IMR-90 (cell line): Measurements from ENCODE around the gene EMC8. TPM values are rescaled to one million over a fixed set of nuclear protein-coding genes. Genes with fewer than 3 reads are reported as not detected.
A peak's percentile ranks its signal among the peaks of the same experiment; 100 is the strongest.

Source experiments
- ATAC-seq: fragments of 200-7000 bp; cut with Tn5 transposase; 2 replicates; pipeline ENCODE4 v1.9.1; 2020; ENCODE audit warnings: low read depth, mild to moderate bottlenecking, moderate library complexity
- BruUV-seq: library from RNA; stranded (reverse); fragments of 400-500 nt; replicated peaks from 2 replicates; lab custom pipeline; 2021; lab: Mats Ljungman, UMichigan
- CTCF ChIA-PET: fragments of 300-600 bp; formaldehyde crosslinking; extraction: SDS; loops from one replicate; lab custom pipeline; 2021; ENCODE audit warnings: antibody characterized with exemption; lab: Yijun Ruan, JAX
- POLR2A ChIA-PET: fragments of 300-600 bp; sonication (Branson Sonifier 250); formaldehyde crosslinking; loops from one replicate; lab custom pipeline; 2022; ENCODE audit warnings: antibody characterized with exemption; ENCODE audit not compliant: unreplicated experiment; lab: Charles Lee
- DNase-seq: peaks from one replicate; pipeline ENCODE4 v3.0.0; 2013
- H2AFZ ChIP-seq: replicated peaks from 2 replicates; pipeline ENCODE3; 2013; ENCODE audit warnings: low read length, mild to moderate bottlenecking; ENCODE audit not compliant: poor library complexity
- H2AK5ac ChIP-seq: 2 replicates; pipeline ENCODE4 v1.6.1; 2013; ENCODE audit warnings: low read depth, low read length, inconsistent platforms
- H2AK9ac ChIP-seq: replicated peaks from 2 replicates; pipeline ENCODE3; 2013; ENCODE audit warnings: mild to moderate bottlenecking, low read depth, low read length, moderate library complexity; ENCODE audit not compliant: poor library complexity
- H2BK120ac ChIP-seq: 2 replicates; pipeline ENCODE4 v1.6.1; 2013; ENCODE audit warnings: low read depth, low read length, inconsistent platforms
- H2BK15ac ChIP-seq: 3 replicates; pipeline ENCODE4 v1.6.1; 2013; ENCODE audit warnings: low read depth, low read length, inconsistent platforms
- H2BK20ac ChIP-seq: 2 replicates; pipeline ENCODE4 v1.6.1; 2013; ENCODE audit warnings: low read depth, mild to moderate bottlenecking, inconsistent platforms, low read length, moderate library complexity
- H2BK5ac ChIP-seq: 2 replicates; pipeline ENCODE4 v1.6.1; 2013; ENCODE audit warnings: mild to moderate bottlenecking, low read depth, low read length, inconsistent platforms; ENCODE audit not compliant: poor library complexity, severe bottlenecking
- H3K14ac ChIP-seq: replicated peaks from 2 replicates; pipeline ENCODE4 v1.6.1; 2013; ENCODE audit warnings: low read depth, low read length, inconsistent platforms
- H3K18ac ChIP-seq: 2 replicates; pipeline ENCODE4 v1.6.1; 2013; ENCODE audit warnings: low read depth, low read length, control low read depth
- H3K23ac ChIP-seq: 2 replicates; pipeline ENCODE4 v1.6.1; 2013; ENCODE audit warnings: low read depth, low read length, inconsistent platforms
- H3K27ac ChIP-seq: 2 replicates; pipeline ENCODE4 v1.5.1; 2013; ENCODE audit warnings: mild to moderate bottlenecking, control low read depth, low read length; ENCODE audit not compliant: insufficient read depth
- H3K27me3 ChIP-seq: 2 replicates; pipeline ENCODE4 v1.6.1; 2013; ENCODE audit warnings: low read length; ENCODE audit not compliant: control insufficient read depth, insufficient read depth
- H3K36me3 ChIP-seq: 2 replicates; pipeline ENCODE4 v1.6.1; 2013; ENCODE audit warnings: low read length, mixed read lengths; ENCODE audit not compliant: control insufficient read depth, insufficient read depth
- H3K4ac ChIP-seq: 2 replicates; pipeline ENCODE4 v1.6.1; 2013; ENCODE audit warnings: low read depth, low read length, inconsistent platforms
- H3K4me1 ChIP-seq: 2 replicates; pipeline ENCODE4 v1.6.1; 2013; ENCODE audit warnings: low read length, mixed read lengths; ENCODE audit not compliant: control insufficient read depth, insufficient read depth
- H3K4me2 ChIP-seq: 2 replicates; pipeline ENCODE4 v1.6.1; 2013; ENCODE audit warnings: low read depth, mild to moderate bottlenecking, control low read depth, low read length, moderate library complexity
- H3K4me3 ChIP-seq: 2 replicates; pipeline ENCODE4 v1.5.1; 2013; ENCODE audit warnings: low read depth, mild to moderate bottlenecking, control low read depth, low read length, moderate library complexity; ENCODE audit not compliant: insufficient read depth
- H3K56ac ChIP-seq: 2 replicates; pipeline ENCODE4 v1.6.1; 2013; ENCODE audit warnings: low read length, inconsistent platforms; ENCODE audit not compliant: insufficient read depth; ENCODE audit errors: extremely low read depth
- H3K79me1 ChIP-seq, 2 experiments: 2 replicates each; pipeline ENCODE4 v1.6.1; 2013; ENCODE audit warnings: low read length in 2 of 2, inconsistent platforms in 1 of 2, low read depth in 1 of 2
- H3K9ac ChIP-seq: 2 replicates; pipeline ENCODE4 v1.6.1; 2013; ENCODE audit warnings: low read depth, low read length, control low read depth
- H3K9me1 ChIP-seq: 2 replicates; pipeline ENCODE4 v1.6.1; 2013; ENCODE audit warnings: low read length, inconsistent platforms; ENCODE audit not compliant: insufficient read depth
- H3K9me3 ChIP-seq: 2 replicates; pipeline ENCODE4 v1.6.1; 2013; ENCODE audit warnings: low read length; ENCODE audit not compliant: control insufficient read depth, insufficient read depth
- H4K20me1 ChIP-seq: 2 replicates; pipeline ENCODE4 v1.6.1; 2013; ENCODE audit warnings: low read length, inconsistent platforms; ENCODE audit not compliant: insufficient read depth
- H4K5ac ChIP-seq: 2 replicates; pipeline ENCODE4 v1.6.1; 2013; ENCODE audit warnings: mild to moderate bottlenecking, low read depth, low read length, control low read depth
- H4K8ac ChIP-seq, 2 experiments: 2 replicates each; pipeline ENCODE4 v1.6.1; 2013; ENCODE audit warnings: low read depth in 2 of 2, low read length in 2 of 2, control low read depth in 1 of 2, inconsistent platforms in 1 of 2
- H4K91ac ChIP-seq: 2 replicates; pipeline ENCODE4 v1.6.1; 2013; ENCODE audit warnings: low read depth, low read length, inconsistent platforms; ENCODE audit not compliant: insufficient read depth
- CEBPB ChIP-seq: IDR thresholded peaks from 2 replicates; pipeline ENCODE4 v1.6.1; 2012; ENCODE audit warnings: low read depth, low read length, improper control_type of control experiment
- WGBS, 2 experiments: methylation state at CpG; one replicate each; pipeline versions ENCODE4 v1.1.5 to v1.1.7; 2013; ENCODE audit warnings: missing lambda C conversion rate in 2 of 2; ENCODE audit not compliant: insufficient read length in 1 of 2; ENCODE audit errors: extremely low coverage in 2 of 2; 5-methylcytosine and 5-hydroxymethylcytosine counted together
- dilution Hi-C: fragments of 300-500 bp; cut with HindIII; formaldehyde crosslinking; loops from one replicate; pipeline ENCODE4 v1.14.3; 2018; ENCODE audit warnings: low sequenced_read_pairs; ENCODE audit not compliant: unreplicated experiment
- in situ Hi-C: fragments of 300-500 bp; cut with MboI; formaldehyde crosslinking; loops from 3 replicates; pipeline ENCODE4 v1.14.3; 2019; ENCODE audit warnings: low sequenced_read_pairs, inconsistent platforms, mixed read lengths
- intact Hi-C: fragments of 100-400 bp; cut with micrococcal nuclease; formaldehyde crosslinking; loops from 2 replicates; pipeline ENCODE4 v1.10.0; 2022
- polyA plus RNA-seq, 3 experiments: library from polyadenylated mRNA; depleted of rRNA; stranded (reverse); fragments of >200 nt; gene quantifications; 2 replicates each; pipeline ENCODE4 v1.2.3, GENCODE V29; 2012; ENCODE audit warnings: low replicate concordance in 1 of 3
- total RNA-seq: library from RNA; depleted of rRNA; stranded (reverse); fragments of >200 nt; gene quantifications from 2 replicates; pipeline ENCODE4 v1.2.3, GENCODE V29; 2012
- TF ChIP-seq, protein P1 (sequence below): conservative IDR thresholded peaks from 2 replicates; pipeline ENCODE4 v1.5.1; 2012; ENCODE audit warnings: mild to moderate bottlenecking, low read depth, low read length, improper control_type of control experiment

Gene EMC8
- total and polyA plus RNA-seq, 2 of the 4 experiments (the other 2 are of a cell fraction): 23.7 to 48.9 TPM

DNA sequence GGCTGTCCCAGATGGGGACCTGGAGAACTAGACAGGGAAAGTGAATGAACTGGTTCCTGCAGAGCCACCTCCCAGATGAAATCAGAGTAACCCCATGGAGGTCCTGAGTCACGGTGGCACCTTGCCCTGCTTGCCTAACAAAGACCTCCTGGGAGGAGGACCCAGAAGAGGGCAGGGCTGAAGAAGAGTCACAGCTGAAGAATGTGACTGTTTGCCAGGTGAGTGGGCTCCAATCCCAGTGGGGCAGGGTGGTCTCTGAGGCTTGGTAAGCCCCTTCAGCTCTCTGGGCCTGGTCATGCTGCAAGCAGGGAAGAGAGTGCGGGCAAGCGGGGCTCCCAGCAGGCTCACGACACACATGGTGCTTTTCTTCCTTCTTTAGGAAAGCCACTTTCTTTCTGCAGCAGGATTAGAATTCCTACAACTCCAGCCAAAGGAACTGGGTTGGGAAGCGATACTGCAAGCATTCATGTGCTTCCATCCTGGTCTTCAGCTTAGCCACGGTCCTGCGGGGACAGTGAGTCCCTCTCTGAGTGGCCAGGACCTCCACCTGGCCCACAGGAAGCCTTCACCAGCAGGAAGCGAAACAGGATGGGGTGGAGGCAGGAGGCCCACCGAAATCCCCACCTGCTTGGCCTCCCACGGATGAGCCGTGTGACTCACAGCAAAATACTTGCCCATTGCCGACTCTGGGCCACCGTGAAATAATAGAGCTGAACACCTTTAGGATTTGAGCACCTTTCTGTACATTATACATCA lies 52.7 kb downstream of the EMC8 start:
- POLR2A ChIA-PET: no interaction called here
- Histone ChIP-seq H3K56ac (no peak overlapping the region), H2BK120ac (no peak overlapping the region), H3K4me2 (no peak overlapping the region), H4K8ac (no peak overlapping the region; a peak in 1 of 4 replicates), H4K5ac (no peak overlapping the region), H4K20me1 (peaks cover 8% of the 10 kb centered on the region; the same call in 1 of the 2 replicates), H2BK5ac (no peak overlapping the region), H3K14ac (no peak overlapping the region), H2BK15ac (no peak overlapping the region), H2BK20ac (no peak overlapping the region), H2AK9ac (peak overlapping the region; percentile 85), H3K79me1 (peaks cover 19 to 30% of the 10 kb centered on the region in 2 experiments), H3K4ac (no peak overlapping the region), H3K18ac (no peak overlapping the region), H3K9me3 (no peaks in the 10 kb centered on the region), H3K4me3 (no peak overlapping the region), H3K23ac (no peak overlapping the region), H3K36me3 (no peaks in the 10 kb centered on the region), H3K4me1 (peaks cover 12% of the 10 kb centered on the region), H3K27me3 (no peaks in the 10 kb centered on the region), H3K27ac (no peak overlapping the region), H2AK5ac (0 out of 2 replicates have a peak overlapping the region, but pooled peaks have one; percentile 4), H3K9ac (no peak overlapping the region), H2AFZ (peak overlapping the region; percentile 24), H3K9me1 (peaks cover 7% of the 10 kb centered on the region), H4K91ac (no peak overlapping the region)
- CTCF ChIA-PET: no interaction called here
- DNase-seq (peak; percentile 44), ATAC-seq (no peak)
- intact Hi-C loops (no loop called here), dilution Hi-C loops (no loop called here), in situ Hi-C loops (no loop called here)
- no TSS peak for BruUV-seq
- peak; percentile 34; the same call in 1 of the 2 replicates for TF ChIP-seq CEBPB
- TF ChIP-seq, protein P1, sequence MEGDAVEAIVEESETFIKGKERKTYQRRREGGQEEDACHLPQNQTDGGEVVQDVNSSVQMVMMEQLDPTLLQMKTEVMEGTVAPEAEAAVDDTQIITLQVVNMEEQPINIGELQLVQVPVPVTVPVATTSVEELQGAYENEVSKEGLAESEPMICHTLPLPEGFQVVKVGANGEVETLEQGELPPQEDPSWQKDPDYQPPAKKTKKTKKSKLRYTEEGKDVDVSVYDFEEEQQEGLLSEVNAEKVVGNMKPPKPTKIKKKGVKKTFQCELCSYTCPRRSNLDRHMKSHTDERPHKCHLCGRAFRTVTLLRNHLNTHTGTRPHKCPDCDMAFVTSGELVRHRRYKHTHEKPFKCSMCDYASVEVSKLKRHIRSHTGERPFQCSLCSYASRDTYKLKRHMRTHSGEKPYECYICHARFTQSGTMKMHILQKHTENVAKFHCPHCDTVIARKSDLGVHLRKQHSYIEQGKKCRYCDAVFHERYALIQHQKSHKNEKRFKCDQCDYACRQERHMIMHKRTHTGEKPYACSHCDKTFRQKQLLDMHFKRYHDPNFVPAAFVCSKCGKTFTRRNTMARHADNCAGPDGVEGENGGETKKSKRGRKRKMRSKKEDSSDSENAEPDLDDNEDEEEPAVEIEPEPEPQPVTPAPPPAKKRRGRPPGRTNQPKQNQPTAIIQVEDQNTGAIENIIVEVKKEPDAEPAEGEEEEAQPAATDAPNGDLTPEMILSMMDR: no peak
- 93% methylated on average over 6 of the region's 13 CpGs; no CpG with 5 or more reads in 1 of the 2 experiments for WGBS, 2 experiments
